HTR-8/SVneo (cell line): ENCODE measurements around the gene ACKR3.

ENCODE experiments used
- DNase-seq: peaks from one replicate; pipeline ENCODE4 v3.0.0; 2011; ENCODE audit warnings: low spot score, mixed read lengths; ENCODE audit not compliant: insufficient read length
- FAIRE-seq: peaks from 2 replicates; lab custom pipeline; 2011; peaks lifted over from hg19 to GRCh38; lab: Jason Lieb, UNC

Gene ACKR3

GRCh38 chr2:236569573-236569973, at the start of gene ACKR3:
TSS of gene ACKR3 (plus strand) at chr2:236569825. CDS start at chr2:236580466, 10,641 bp downstream.
- FAIRE-seq (peak; percentile 9), DNase-seq (peak; percentile 48)

- FAIRE-seq: no peak
- no peak for DNase-seq
These were observed 48.1 kb upstream of the ACKR3 start for GRCh38 chr2:236521556-236521955.

- FAIRE-seq: no peak
- DNase-seq: no peak
These were observed 46.4 kb upstream of the ACKR3 start for GRCh38 chr2:236523249-236523648.

GRCh38 chr2:236525411-236525997, 44.1 kb upstream of the ACKR3 start:
- DNase-seq (no peak), FAIRE-seq (no peak)

GRCh38 chr2:236526455-236527158, 43.0 kb upstream of the ACKR3 start:
- DNase-seq (no peak), FAIRE-seq (no peak)

GRCh38 chr2:236527159-236527630, 42.4 kb upstream of the ACKR3 start:
- DNase-seq (no peak), FAIRE-seq (no peak)

- DNase-seq (no peak), FAIRE-seq (no peak)
These were observed 40.0 kb upstream of the ACKR3 start for GRCh38 chr2:236529606-236530005.

- no peak for DNase-seq
- no peak for FAIRE-seq
These were observed 39.1 kb upstream of the ACKR3 start for GRCh38 chr2:236530512-236530911.

GRCh38 chr2:236531195-236531594, 38.4 kb upstream of the ACKR3 start:
- DNase-seq: no peak
- no peak for FAIRE-seq

GRCh38 chr2:236531996-236532395, 37.6 kb upstream of the ACKR3 start:
- no peak for DNase-seq
- no peak for FAIRE-seq

- no peak for FAIRE-seq
- DNase-seq: no peak
These were observed 36.3 kb upstream of the ACKR3 start for GRCh38 chr2:236533343-236533742.

GRCh38 chr2:236535024-236535423, 34.6 kb upstream of the ACKR3 start:
- FAIRE-seq (no peak), DNase-seq (peak; percentile 35)

GRCh38 chr2:236536727-236537398, 32.8 kb upstream of the ACKR3 start:
- FAIRE-seq (no peak), DNase-seq (no peak)

- FAIRE-seq: no peak
- no peak for DNase-seq
These were observed 31.4 kb upstream of the ACKR3 start for GRCh38 chr2:236538242-236538641.

- DNase-seq: no peak
- FAIRE-seq: no peak
These were observed 28.5 kb upstream of the ACKR3 start for GRCh38 chr2:236541008-236541562.

GRCh38 chr2:236544362-236544761, 25.3 kb upstream of the ACKR3 start:
- DNase-seq: no peak
- FAIRE-seq: no peak

- DNase-seq: no peak
- no peak for FAIRE-seq
These were observed 24.4 kb upstream of the ACKR3 start for GRCh38 chr2:236545248-236545658.

- DNase-seq: no peak
- FAIRE-seq: no peak
These were observed 23.7 kb upstream of the ACKR3 start for GRCh38 chr2:236545814-236546480.

GRCh38 chr2:236546561-236547002, 23.0 kb upstream of the ACKR3 start:
- no peak for FAIRE-seq
- DNase-seq: no peak

GRCh38 chr2:236547725-236548124, 21.9 kb upstream of the ACKR3 start:
- FAIRE-seq (no peak), DNase-seq (no peak)
